HCT116 (cell line): ENCODE data around the gene CYB5A.
"Not testable (repeated sequence)": the region's sequence is repeated elsewhere in the genome, so short reads cannot be mapped to it uniquely, and the experiment has no call there.

Source experiments
- ATF3 ChIP-seq: IDR thresholded peaks from 2 replicates; pipeline ENCODE4 v1.6.1; 2012
- CTCF ChIP-seq, 3 experiments: fragments of 200-600 bp in 1 of 3; sonication (generic) in 1 of 3; IDR thresholded peaks in 2 of 3; conservative IDR thresholded peaks in 1 of 3; 2 replicates each; pipeline ENCODE4 v1.5.1; 2012 to 2017; ENCODE audit warnings: low read depth in 2 of 3, low read length in 2 of 3, antibody characterized with exemption in 1 of 3, borderline replicate concordance in 1 of 3, control low read depth in 1 of 3, mild to moderate bottlenecking in 1 of 3, mixed read lengths in 1 of 3, mixed run types in 1 of 3, moderate library complexity in 1 of 3; ENCODE audit not compliant: insufficient read depth in 1 of 3
- JUND ChIP-seq: IDR thresholded peaks from 2 replicates; pipeline ENCODE4 v1.6.1; 2012
- POLR2A ChIP-seq: IDR thresholded peaks from 2 replicates; pipeline ENCODE4 v1.7.0; 2011; ENCODE audit warnings: borderline replicate concordance; ENCODE audit not compliant: insufficient read depth, insufficient read length; ENCODE audit errors: extremely low read depth
- POLR2AphosphoS5 ChIP-seq: IDR thresholded peaks from 2 replicates; pipeline ENCODE4 v1.6.1; 2011; ENCODE audit warnings: mild to moderate bottlenecking, low read depth, low read length, moderate library complexity
- RAD21 ChIP-seq: IDR thresholded peaks from 2 replicates; pipeline ENCODE4 v1.6.1; 2012; ENCODE audit warnings: low read depth, mild to moderate bottlenecking
- REST ChIP-seq: IDR thresholded peaks from 2 replicates; pipeline ENCODE4 v1.6.1; 2012; ENCODE audit warnings: low read depth
- SP1 ChIP-seq: IDR thresholded peaks from 2 replicates; pipeline ENCODE4 v1.6.1; 2012; ENCODE audit warnings: low read depth

- TF ChIP-seq JUND; RAD21; SP1; POLR2A; CTCF (IDR thresholded peaks at IDR 0.05 in 2 of 3, conservative IDR thresholded peaks at IDR 0.05 in 1 of 3; ENCODE audit: borderline replicate concordance in 1 of 3, insufficient read depth in 1 of 3, low read depth in 2 of 3, low read length in 2 of 3); POLR2AphosphoS5; ATF3; REST: not testable (repeated sequence)
Observed at GRCh38 chr18:74292982-74293381, 1.2 kb upstream of the CYB5A start.
